ENCODE results near the gene PIK3CA. TPM values are rescaled to one million over a fixed set of nuclear protein-coding genes. Genes with fewer than 3 reads are reported as not detected.
"Not testable (repeated sequence)": the region's sequence is repeated elsewhere in the genome, so short reads cannot be mapped to it uniquely, and the experiment has no call there.

The PIK3CA gene
- total RNA-seq, 1 donor from 2014 or later = 9.0 TPM

GRCh38 chr3:179260949-179261765, 113.0 kb downstream of the PIK3CA start:
- peak; percentile 85 for DNase-seq (ENCODE audit: low spot score)
- peak; percentile 100 for ATAC-seq

- ATAC-seq (no peak), DNase-seq (ENCODE audit: low spot score) (no peak)
Observed at GRCh38 chr3:179263134-179263533, 115.0 kb downstream of the PIK3CA start.

GRCh38 chr3:179264449-179264848, 116.3 kb downstream of the PIK3CA start:
- DNase-seq (ENCODE audit: low spot score) = no peak
- ATAC-seq = no peak

- no peak for ATAC-seq
Observed at GRCh38 chr3:179265092-179265491, 116.9 kb downstream of the PIK3CA start.

GRCh38 chr3:179265875-179266274, 117.7 kb downstream of the PIK3CA start:
- no peak for ATAC-seq

More at GRCh38 chr3:179265092-179265491, 116.9 kb downstream of the PIK3CA start:
- DNase-seq (ENCODE audit: low spot score) = no peak

GRCh38 chr3:179266701-179267211, 118.6 kb downstream of the PIK3CA start:
- ATAC-seq (no peak), DNase-seq (ENCODE audit: low spot score) (no peak)

More at GRCh38 chr3:179265875-179266274, 117.7 kb downstream of the PIK3CA start:
- no peak for DNase-seq (ENCODE audit: low spot score)

- ATAC-seq (no peak), DNase-seq (ENCODE audit: low spot score) (no peak)
Observed at GRCh38 chr3:179268400-179269051, 120.4 kb downstream of the PIK3CA start.

- DNase-seq (ENCODE audit: low spot score) (no peak), ATAC-seq (no peak)
Observed at GRCh38 chr3:179269152-179269707, 121.1 kb downstream of the PIK3CA start.

GRCh38 chr3:179272385-179272784, 124.2 kb downstream of the PIK3CA start:
- no peak for DNase-seq (ENCODE audit: low spot score)
- ATAC-seq = peak; percentile 58

GRCh38 chr3:179274434-179274833, 126.3 kb downstream of the PIK3CA start:
- ATAC-seq; DNase-seq (ENCODE audit: low spot score): not testable (repeated sequence)

GRCh38 chr3:179276001-179276400, 127.8 kb downstream of the PIK3CA start:
- DNase-seq (ENCODE audit: low spot score) (no peak), ATAC-seq (no peak)

GRCh38 chr3:179276743-179277142, 128.6 kb downstream of the PIK3CA start:
- ATAC-seq (no peak), DNase-seq (ENCODE audit: low spot score) (no peak)

- DNase-seq (ENCODE audit: low spot score) (no peak), ATAC-seq (no peak)
Observed at GRCh38 chr3:179278151-179278550, 130.0 kb downstream of the PIK3CA start.

GRCh38 chr3:179278932-179279693, 131.0 kb downstream of the PIK3CA start:
- ATAC-seq (no peak), DNase-seq (ENCODE audit: low spot score) (no peak)

GRCh38 chr3:179279837-179280236, 131.7 kb downstream of the PIK3CA start:
- DNase-seq (ENCODE audit: low spot score) (no peak), ATAC-seq (no peak)

GRCh38 chr3:179281825-179282224, 133.7 kb downstream of the PIK3CA start:
- no peak for DNase-seq (ENCODE audit: low spot score)
- no peak for ATAC-seq

- ATAC-seq (no peak), DNase-seq (ENCODE audit: low spot score) (no peak)
Observed at GRCh38 chr3:179286331-179286730, 138.2 kb downstream of the PIK3CA start.

GRCh38 chr3:179288845-179289244, 140.7 kb downstream of the PIK3CA start:
- no peak for ATAC-seq

GRCh38 chr3:179289295-179289694, 141.1 kb downstream of the PIK3CA start:
- DNase-seq (ENCODE audit: low spot score) (no peak), ATAC-seq (no peak)

More at GRCh38 chr3:179288845-179289244, 140.7 kb downstream of the PIK3CA start:
- DNase-seq (ENCODE audit: low spot score) = no peak

Data from left lobe of liver (tissue), 2 donors.